Activated CD4-positive, alpha-beta memory T cell treated with anti-CD3 and anti-CD28 coated beads for 36 hours (primary cell): ENCODE results near the gene HOTAIR. TPM values are rescaled to one million over a fixed set of nuclear protein-coding genes. Genes with fewer than 3 reads are reported as not detected.

ENCODE experiments used
- CTCF ChIA-PET: fragments of 350-600 bp; sonication (Branson Sonifier 250); formaldehyde crosslinking; loops from one replicate; lab custom pipeline; 2021; ENCODE audit warnings: antibody characterized with exemption, inconsistent platforms; lab: Charles Lee
- POLR2A ChIA-PET: fragments of 350-600 bp; sonication (Branson Sonifier 250); formaldehyde crosslinking; loops from one replicate; lab custom pipeline; 2021; ENCODE audit warnings: antibody characterized with exemption; lab: Charles Lee
- DNase-seq: peaks from one replicate; pipeline ENCODE4 v3.0.0-alpha.2; 2020
- H3K27ac Mint-ChIP-seq: one replicate; pipeline ENCODE4 v1.8.0; 2021; ENCODE audit warnings: mixed read lengths
- H3K27me3 Mint-ChIP-seq: one replicate; pipeline ENCODE4 v1.8.0; 2021; ENCODE audit warnings: mixed read lengths
- H3K36me3 Mint-ChIP-seq: one replicate; pipeline ENCODE4 v1.8.0; 2021; ENCODE audit warnings: mixed read lengths
- H3K4me1 Mint-ChIP-seq: one replicate; pipeline ENCODE4 v1.8.0; 2021; ENCODE audit warnings: low read depth, mixed read lengths
- H3K4me3 Mint-ChIP-seq: one replicate; pipeline ENCODE4 v1.8.0; 2021; ENCODE audit warnings: mild to moderate bottlenecking, mixed read lengths
- H3K9me3 Mint-ChIP-seq: one replicate; pipeline ENCODE4 v1.8.0; 2021; ENCODE audit warnings: mixed read lengths
- intact Hi-C: fragments of 100-400 bp; cut with micrococcal nuclease; formaldehyde crosslinking; loops from one replicate; pipeline ENCODE4 v1.15.1; 2023
- total RNA-seq, 2 experiments: library from RNA; stranded (reverse); gene quantifications; one replicate each; pipeline ENCODE4 v1.2.3, GENCODE V29; 2021

The HOTAIR gene
- not detected for total RNA-seq

- Mint-ChIP-seq H3K4me3 (peak within 1 kb of the TSS; percentile 50), H3K36me3 (peaks cover 8% of the 10 kb centered on the region), H3K9me3 (no peaks in the 10 kb centered on the region), H3K27me3 (peaks cover 84% of the 10 kb centered on the region), H3K4me1 (peaks cover 22% of the 10 kb centered on the region), H3K27ac (peak within 1 kb of the TSS; percentile 50)
- peak; percentile 45 for DNase-seq
- CTCF ChIA-PET = no interaction called here
- intact Hi-C loops = loop anchor here (2.0 kb wide), 1 partner anchor 14 kb away; no protein-coding TSS in a partner anchor
- POLR2A ChIA-PET = no interaction called here
Observed at GRCh38 chr12:53974084-53975063, at the start of gene HOTAIR. Gene HOTAIR (minus strand): TSS chr12:53974954.

DNA sequence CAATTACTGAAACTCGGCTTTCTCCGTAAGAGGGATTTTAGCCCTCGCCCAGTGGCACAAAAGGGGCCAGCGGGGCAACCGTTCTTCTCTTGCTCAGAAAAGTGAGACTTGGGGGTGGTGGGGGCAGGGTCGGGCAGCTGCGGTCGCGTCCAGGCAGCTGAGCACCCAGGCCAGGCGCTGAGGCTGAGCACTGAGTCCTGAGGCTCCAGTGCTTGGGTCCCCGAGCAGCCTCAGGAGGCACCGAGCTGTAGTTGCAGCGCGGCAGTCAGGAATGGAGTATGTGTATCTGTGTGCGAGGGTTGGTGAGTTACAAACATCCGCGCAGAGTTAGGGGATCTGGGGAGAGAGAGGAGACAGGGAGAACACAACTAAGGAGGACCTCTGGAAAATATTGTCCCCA is 49.4 kb upstream of the HOTAIR start:
- H3K27ac Mint-ChIP-seq = no peak overlapping the region
- no peak for DNase-seq
- intact Hi-C loops = no loop called here
- ChIA-PET POLR2A (no interaction called here), CTCF (interaction anchor here (1.0 to 2.7 kb wide), 6 partner anchors 8 to 190 kb away, joined by 3 to 24 read pairs (median 6); partner anchors contain the start of genes HOXC5 and HOXC8)
- peaks cover 71% of the 10 kb centered on the region for H3K27me3 Mint-ChIP-seq
- H3K9me3 Mint-ChIP-seq = no peaks in the 10 kb centered on the region
- no peaks in the 10 kb centered on the region for H3K36me3 Mint-ChIP-seq
- H3K4me3 Mint-ChIP-seq = no peak overlapping the region
- H3K4me1 Mint-ChIP-seq = peaks cover 7% of the 10 kb centered on the region

GRCh38 chr12:54022960-54023884 is 48.5 kb upstream of the HOTAIR start:
- ChIA-PET CTCF (interaction anchor here (0.6 to 2.7 kb wide), 8 partner anchors 9 to 191 kb away, joined by 3 to 24 read pairs (median 6); partner anchors contain the start of genes HOXC5 and HOXC8), POLR2A (no interaction called here)
- H3K4me1 Mint-ChIP-seq = peaks cover 5% of the 10 kb centered on the region
- DNase-seq = no peak
- no peaks in the 10 kb centered on the region for H3K36me3 Mint-ChIP-seq
- no peak overlapping the region for H3K4me3 Mint-ChIP-seq
- no peaks in the 10 kb centered on the region for H3K9me3 Mint-ChIP-seq
- no peak overlapping the region for H3K27ac Mint-ChIP-seq
- intact Hi-C loops = no loop called here
- peaks cover 69% of the 10 kb centered on the region for H3K27me3 Mint-ChIP-seq

DNA sequence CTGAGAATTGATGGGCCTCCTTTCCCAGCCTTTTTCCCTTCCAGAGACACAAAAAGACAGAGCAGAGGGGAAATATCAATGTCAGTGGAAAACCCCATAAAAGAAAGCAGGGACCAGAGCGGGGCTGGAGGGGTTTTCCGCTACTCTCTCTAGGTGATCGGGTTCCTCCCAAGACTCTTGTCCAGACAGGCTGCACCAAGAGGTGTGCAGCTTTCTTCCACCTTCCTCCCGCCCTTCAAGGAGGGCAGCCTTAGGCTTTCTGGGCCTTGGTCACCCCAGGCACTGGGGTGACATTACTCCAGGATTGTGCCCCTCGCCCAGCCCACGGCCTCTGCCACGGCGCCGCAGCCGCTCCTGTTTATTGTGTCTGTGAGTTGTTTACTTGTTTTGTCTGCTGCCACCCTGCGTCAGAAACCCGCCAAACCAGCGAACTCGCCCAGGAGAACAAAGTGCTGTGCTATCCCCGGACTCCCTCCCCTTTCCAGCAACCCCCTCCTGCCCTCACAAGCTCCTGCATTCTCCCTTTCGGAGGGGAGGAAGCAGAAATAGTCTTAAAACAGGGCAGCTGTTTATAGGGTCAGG is 46.8 kb upstream of the HOTAIR start:
- no peak for DNase-seq
- Mint-ChIP-seq H3K9me3 (no peaks in the 10 kb centered on the region), H3K36me3 (no peaks in the 10 kb centered on the region), H3K27me3 (peaks cover 67% of the 10 kb centered on the region), H3K27ac (no peak overlapping the region), H3K4me1 (peaks cover 7% of the 10 kb centered on the region), H3K4me3 (no peak overlapping the region)
- ChIA-PET CTCF (interaction anchor here (2.7 kb wide), 1 partner anchor 11 kb away, joined by 24 read pairs; the partner anchor contains the start of gene HOXC5), POLR2A (no interaction called here)
- intact Hi-C loops = no loop called here

GRCh38 chr12:54020591-54021405 is 46.0 kb upstream of the HOTAIR start:
- Mint-ChIP-seq H3K27me3 (peaks cover 66% of the 10 kb centered on the region), H3K4me1 (peaks cover 7% of the 10 kb centered on the region), H3K9me3 (no peaks in the 10 kb centered on the region), H3K36me3 (no peaks in the 10 kb centered on the region), H3K27ac (no peak overlapping the region), H3K4me3 (no peak overlapping the region)
- CTCF ChIA-PET = interaction anchor here (0.6 kb wide), 1 partner anchor 187 kb away, joined by 3 read pairs; no protein-coding TSS in a partner anchor
- POLR2A ChIA-PET = no interaction called here
- intact Hi-C loops = no loop called here
- DNase-seq = no peak

DNA sequence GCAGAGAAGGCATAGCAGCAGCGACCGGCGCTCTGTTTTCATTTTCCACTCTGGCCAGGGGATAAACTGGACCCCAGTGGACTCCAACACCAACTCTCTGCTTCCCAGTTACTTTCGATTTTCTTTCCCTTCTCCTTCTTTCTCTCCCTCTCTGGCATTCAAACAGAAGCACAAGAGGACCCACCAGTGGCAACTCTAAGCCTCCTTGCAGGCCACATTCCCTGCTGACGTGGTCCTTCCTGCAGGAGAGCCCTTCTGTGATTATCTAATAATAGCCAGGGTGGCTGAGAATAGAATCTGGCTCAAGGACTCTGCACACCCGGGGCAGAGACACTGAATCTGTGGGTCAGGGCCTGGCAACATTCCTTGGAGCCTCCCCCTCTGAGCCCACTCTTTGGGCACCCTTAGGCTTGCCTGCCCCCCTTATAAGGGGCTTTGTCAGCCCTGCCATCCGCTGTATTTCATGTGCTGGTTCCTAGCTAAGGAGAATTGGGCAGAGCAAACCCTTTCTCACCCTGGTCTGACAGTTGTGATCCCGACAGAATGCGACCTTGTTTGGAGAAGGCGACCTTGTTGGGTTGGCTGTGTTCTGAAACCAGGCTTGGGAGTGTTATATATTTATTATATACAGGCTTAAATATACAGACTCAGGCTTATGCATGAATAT is 45.3 kb upstream of the HOTAIR start:
- ChIA-PET POLR2A (no interaction called here), CTCF (interaction anchor here (0.6 kb wide), 1 partner anchor 187 kb away, joined by 3 read pairs; no protein-coding TSS in a partner anchor)
- intact Hi-C loops = loop anchor here (5.0 kb wide), 1 partner anchor 38 kb away; no protein-coding TSS in a partner anchor
- no peak overlapping the region for H3K27ac Mint-ChIP-seq
- no peak for DNase-seq
- H3K36me3 Mint-ChIP-seq = no peaks in the 10 kb centered on the region
- peaks cover 67% of the 10 kb centered on the region for H3K27me3 Mint-ChIP-seq
- peaks cover 11% of the 10 kb centered on the region for H3K4me1 Mint-ChIP-seq
- no peaks in the 10 kb centered on the region for H3K9me3 Mint-ChIP-seq
- H3K4me3 Mint-ChIP-seq = no peak overlapping the region

- ChIA-PET POLR2A (no interaction called here), CTCF (no interaction called here)
- no peak for DNase-seq
- H3K27ac Mint-ChIP-seq = no peak overlapping the region
- no peaks in the 10 kb centered on the region for H3K36me3 Mint-ChIP-seq
- H3K4me3 Mint-ChIP-seq = no peak overlapping the region
- H3K4me1 Mint-ChIP-seq = peaks cover 19% of the 10 kb centered on the region
- H3K27me3 Mint-ChIP-seq = peaks cover 70% of the 10 kb centered on the region
- H3K9me3 Mint-ChIP-seq = no peaks in the 10 kb centered on the region
- intact Hi-C loops = loop anchor here (5.0 kb wide), 1 partner anchor 37 kb away; no protein-coding TSS in a partner anchor
Observed at GRCh38 chr12:54019091-54019811, 44.5 kb upstream of the HOTAIR start.

DNA sequence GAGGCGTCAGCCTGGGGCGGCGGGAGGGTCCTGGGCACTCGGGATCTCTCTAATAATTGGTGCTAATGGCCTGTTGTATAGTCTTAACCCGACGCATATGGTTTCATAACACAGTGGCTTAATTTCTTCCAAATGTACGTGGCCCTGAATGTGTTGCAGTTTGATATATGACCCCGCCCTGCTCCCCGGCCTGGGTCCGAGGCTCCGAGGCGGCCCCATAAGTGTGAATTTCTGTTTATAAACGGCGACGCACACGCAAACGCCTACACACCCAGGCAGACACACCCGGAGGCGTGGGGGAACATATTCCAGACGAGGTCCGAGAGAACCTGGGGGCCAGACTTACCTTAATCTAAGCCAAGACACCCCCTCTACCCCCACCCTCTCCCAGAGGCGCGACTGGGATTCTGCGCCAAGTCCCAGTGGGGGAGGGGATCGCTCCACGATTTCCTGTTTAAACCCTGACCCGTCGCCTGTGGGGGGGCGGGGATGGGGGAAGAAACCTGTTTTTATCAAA is 43.8 kb upstream of the HOTAIR start:
- CTCF ChIA-PET = interaction anchor here (0.7 to 2.2 kb wide), 4 partner anchors 13 to 183 kb away, joined by 3 to 11 read pairs (median 10); partner anchors contain the start of gene HOXC10
- H3K4me3 Mint-ChIP-seq = peak overlapping the region; percentile 72
- POLR2A ChIA-PET = no interaction called here
- DNase-seq = no peak
- intact Hi-C loops = loop anchor here (5.0 kb wide), 1 partner anchor 36 kb away; no protein-coding TSS in a partner anchor
- H3K4me1 Mint-ChIP-seq = peaks cover 19% of the 10 kb centered on the region
- H3K27me3 Mint-ChIP-seq = peaks cover 69% of the 10 kb centered on the region
- H3K9me3 Mint-ChIP-seq = no peaks in the 10 kb centered on the region
- H3K36me3 Mint-ChIP-seq = no peaks in the 10 kb centered on the region
- no peak overlapping the region for H3K27ac Mint-ChIP-seq

DNA sequence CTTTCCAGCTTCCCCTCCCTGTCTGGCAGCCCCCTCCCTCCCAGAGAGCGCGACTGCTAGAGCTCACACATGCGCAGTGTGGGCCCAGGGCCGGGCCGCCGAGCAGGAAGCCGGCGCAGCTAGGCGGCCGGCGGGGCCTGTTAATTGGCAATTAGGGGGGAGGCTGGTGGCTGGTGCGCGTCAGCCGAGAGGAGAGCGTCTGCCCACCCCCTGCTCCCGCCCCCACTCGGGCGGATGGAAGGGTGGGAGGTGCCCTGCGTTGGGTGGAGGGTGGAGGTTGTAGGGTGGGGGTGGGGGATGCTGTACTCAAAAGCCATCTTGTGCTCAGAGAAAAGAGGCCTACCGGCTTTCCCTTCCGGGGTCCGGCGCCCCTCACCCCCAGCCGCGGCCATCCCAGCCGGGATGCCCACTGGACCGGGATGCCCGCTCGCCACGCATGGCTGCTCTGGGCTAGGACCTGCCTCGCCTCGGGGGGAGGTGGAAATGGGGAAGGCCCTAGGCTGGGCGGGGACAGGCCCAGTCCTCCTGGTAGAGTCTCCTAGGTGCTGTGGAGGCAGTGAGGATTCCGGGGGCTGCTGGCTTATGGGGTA is 43.2 kb upstream of the HOTAIR start:
- POLR2A ChIA-PET = interaction anchor here (1.0 kb wide), 1 partner anchor 11 kb away, joined by 3 read pairs; no protein-coding TSS in a partner anchor
- intact Hi-C loops = loop anchor here (2.0 to 5.0 kb wide), 2 partner anchors 15 to 36 kb away; partner anchors contain the start of gene HOXC5
- CTCF ChIA-PET = interaction anchor here (0.7 to 2.8 kb wide), 14 partner anchors 9 to 271 kb away, joined by 3 to 26 read pairs (median 6); partner anchors contain the start of genes HOXC10, HOXC5 and HOXC8

More for the DNA sequence above, 43.2 kb upstream of the HOTAIR start:
- Mint-ChIP-seq H3K27ac (no peak overlapping the region), H3K4me1 (peaks cover 19% of the 10 kb centered on the region), H3K36me3 (no peaks in the 10 kb centered on the region), H3K27me3 (peaks cover 69% of the 10 kb centered on the region), H3K4me3 (peak overlapping the region; percentile 72), H3K9me3 (no peaks in the 10 kb centered on the region)
- peak; percentile 73 for DNase-seq
